Psoas muscle (tissue), 8 donors: ENCODE data around the gene CDO1. TPM values are rescaled to one million over a fixed set of nuclear protein-coding genes. Genes with fewer than 3 reads are reported as not detected.

ENCODE experiments used
- ATAC-seq, 4 donors: fragments of 200-7000 bp; cut with Tn5 transposase; one replicate each; pipeline ENCODE4 v1.9.1; 2020; ENCODE audit warnings: moderate library complexity in 3 of 4, mild to moderate bottlenecking in 2 of 4
- DNase-seq, 2 donors: peaks; one replicate each; pipeline ENCODE4 v3.0.0-alpha.2; 2020
- H3K27ac ChIP-seq: fragments of 200-600 bp; one replicate; pipeline ENCODE4 v1.8.0; 2022
- H3K27me3 ChIP-seq, 3 donors: fragments of 200-600 bp in 1 of 3; one replicate each; pipeline versions ENCODE4 v1.6.1 to v1.8.0; 2013 to 2022; ENCODE audit warnings: low read length in 2 of 3, mild to moderate bottlenecking in 2 of 3, moderate library complexity in 1 of 3; ENCODE audit not compliant: insufficient read depth in 3 of 3
- H3K36me3 ChIP-seq, 2 donors: fragments of 200-600 bp in 1 of 2; one replicate each; pipeline versions ENCODE4 v1.6.1 to v1.8.0; 2013 to 2022; ENCODE audit warnings: low read depth in 1 of 2, mild to moderate bottlenecking in 1 of 2, moderate library complexity in 1 of 2; ENCODE audit not compliant: insufficient read depth in 1 of 2
- H3K4me1 ChIP-seq: fragments of 200-600 bp; one replicate; pipeline ENCODE4 v1.8.0; 2022
- H3K4me3 ChIP-seq: fragments of 200-600 bp; one replicate; pipeline ENCODE4 v1.8.0; 2022; ENCODE audit warnings: mild to moderate bottlenecking
- H3K9me3 ChIP-seq: fragments of 200-600 bp; one replicate; pipeline ENCODE4 v1.8.0; 2022
- WGBS, 3 donors: extraction: QIAGEN DNeasy Blood & Tissue Kit; methylation state at CpG; one replicate each; pipeline versions ENCODE4 v1.1.6 to v1.1.7; 2013; 5-methylcytosine and 5-hydroxymethylcytosine counted together
- intact Hi-C, 2 donors: fragments of 100-400 bp; cut with DNase I; formaldehyde crosslinking; loops; one replicate each; pipeline versions ENCODE4 v1.11.0 to v1.14.2; 2022
- polyA plus RNA-seq, 3 donors: library from polyadenylated mRNA; stranded (reverse); fragments of 200-250 nt; gene quantifications; one replicate each; pipeline ENCODE4 v1.2.3, GENCODE V29; 2013
- total RNA-seq, 4 donors: library from RNA; stranded (reverse); fragmentation: NEBNext Ultra II Directional in 2 of 4; extraction: Animal tissue kit (Norgen Biotek cat#: 25700) in 2 of 4; gene quantifications; one replicate each; pipeline versions ENCODE4 v1.2.1 to v1.2.4, GENCODE V29; 2021 to 2023
- TF ChIP-seq, protein P1 (sequence below): fragments of 200-600 bp; IDR thresholded peaks from one replicate; pipeline ENCODE4 v1.8.0; 2022; ENCODE audit warnings: antibody characterized with exemption
- donor health status: healthy with polysubstance abuse.
- donor health status: DM: no; HTN: no; CAD: no; lungs with moderate emphysema.
- donor health status: Bipolar disorder and iron deficiency.
- donor health status: healthy.
- donor health status: DM: yes; HTN: yes; CAD: no.
- donor health status: DM: no; HTN: no; CAD: no.
- donor health status: DM: no; HTN: no; CAD: no.
- donor health status: DM: yes; HTN: yes; CAD: no.

CDO1 gene
- total and polyA plus RNA-seq, 7 donors: 1.0 to 5.2 (median 2.7) TPM

DNA sequence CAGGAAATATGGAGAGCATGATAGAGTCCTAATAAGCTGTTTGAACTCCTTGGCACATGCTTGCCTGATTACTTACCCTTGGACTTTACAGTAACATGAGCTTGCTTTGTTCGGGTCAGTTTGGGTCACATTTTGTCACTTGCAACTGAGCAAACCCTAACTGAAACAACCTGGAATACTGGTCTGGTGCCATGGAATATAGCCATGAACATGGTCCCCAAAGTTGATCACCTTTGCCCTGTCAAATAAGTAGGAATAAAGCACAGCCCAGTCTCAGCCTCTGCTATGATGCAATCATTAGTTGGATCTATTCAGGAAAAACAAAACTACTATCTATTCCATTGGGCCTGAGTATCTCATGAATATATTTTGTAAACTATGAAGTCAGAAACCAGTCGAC is 18.2 kb downstream of the CDO1 start:
- ATAC-seq: peak in 1 of 4 donors; percentile 44

DNA sequence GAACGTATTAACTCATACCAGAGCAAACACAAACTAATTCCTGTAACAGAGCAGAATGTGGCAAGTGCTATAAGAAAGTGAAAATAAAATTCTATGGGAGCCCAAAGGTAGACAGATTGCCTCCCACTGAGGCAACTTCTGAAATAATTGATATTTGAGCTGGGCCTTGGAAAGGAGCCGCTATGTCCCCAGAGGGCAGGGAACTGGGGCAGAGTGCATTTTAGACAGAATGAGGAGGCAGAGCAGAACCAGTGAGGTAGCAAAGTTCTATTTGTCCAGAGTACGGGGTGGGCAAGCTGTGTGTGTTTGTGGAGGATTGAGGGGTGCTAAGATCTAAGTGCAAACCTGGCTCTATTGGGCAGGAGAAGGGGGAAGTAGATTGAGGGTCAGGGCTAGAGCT is 19.8 kb downstream of the CDO1 start:
- TF ChIP-seq, protein P1, sequence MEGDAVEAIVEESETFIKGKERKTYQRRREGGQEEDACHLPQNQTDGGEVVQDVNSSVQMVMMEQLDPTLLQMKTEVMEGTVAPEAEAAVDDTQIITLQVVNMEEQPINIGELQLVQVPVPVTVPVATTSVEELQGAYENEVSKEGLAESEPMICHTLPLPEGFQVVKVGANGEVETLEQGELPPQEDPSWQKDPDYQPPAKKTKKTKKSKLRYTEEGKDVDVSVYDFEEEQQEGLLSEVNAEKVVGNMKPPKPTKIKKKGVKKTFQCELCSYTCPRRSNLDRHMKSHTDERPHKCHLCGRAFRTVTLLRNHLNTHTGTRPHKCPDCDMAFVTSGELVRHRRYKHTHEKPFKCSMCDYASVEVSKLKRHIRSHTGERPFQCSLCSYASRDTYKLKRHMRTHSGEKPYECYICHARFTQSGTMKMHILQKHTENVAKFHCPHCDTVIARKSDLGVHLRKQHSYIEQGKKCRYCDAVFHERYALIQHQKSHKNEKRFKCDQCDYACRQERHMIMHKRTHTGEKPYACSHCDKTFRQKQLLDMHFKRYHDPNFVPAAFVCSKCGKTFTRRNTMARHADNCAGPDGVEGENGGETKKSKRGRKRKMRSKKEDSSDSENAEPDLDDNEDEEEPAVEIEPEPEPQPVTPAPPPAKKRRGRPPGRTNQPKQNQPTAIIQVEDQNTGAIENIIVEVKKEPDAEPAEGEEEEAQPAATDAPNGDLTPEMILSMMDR: no peak
- H3K27ac ChIP-seq: no peak overlapping the region
- intact Hi-C loops: no loop called here
- 78 to 86% (median 82%) methylated on average over 3 of the region's 3 CpGs for WGBS, 3 donors
- H3K4me1 ChIP-seq: no peaks in the 10 kb centered on the region
- no peaks in the 10 kb centered on the region for H3K27me3 ChIP-seq
- H3K36me3 ChIP-seq: no peaks in the 10 kb centered on the region
- no peak overlapping the region for H3K4me3 ChIP-seq
- DNase-seq: no peak
- no peak for ATAC-seq
- no peaks in the 10 kb centered on the region for H3K9me3 ChIP-seq

More for the DNA sequence above, 18.2 kb downstream of the CDO1 start:
- Histone ChIP-seq H3K27me3 (no peaks in the 10 kb centered on the region), H3K27ac (no peak overlapping the region), H3K9me3 (no peaks in the 10 kb centered on the region), H3K4me1 (no peaks in the 10 kb centered on the region), H3K36me3 (no peaks in the 10 kb centered on the region), H3K4me3 (no peak overlapping the region)
- 52 to 58% (median 56%) methylated on average over 2 of the region's 2 CpGs for WGBS, 3 donors
- TF ChIP-seq, protein P1: no peak
- DNase-seq: no peak
- intact Hi-C loops: no loop called here

DNA sequence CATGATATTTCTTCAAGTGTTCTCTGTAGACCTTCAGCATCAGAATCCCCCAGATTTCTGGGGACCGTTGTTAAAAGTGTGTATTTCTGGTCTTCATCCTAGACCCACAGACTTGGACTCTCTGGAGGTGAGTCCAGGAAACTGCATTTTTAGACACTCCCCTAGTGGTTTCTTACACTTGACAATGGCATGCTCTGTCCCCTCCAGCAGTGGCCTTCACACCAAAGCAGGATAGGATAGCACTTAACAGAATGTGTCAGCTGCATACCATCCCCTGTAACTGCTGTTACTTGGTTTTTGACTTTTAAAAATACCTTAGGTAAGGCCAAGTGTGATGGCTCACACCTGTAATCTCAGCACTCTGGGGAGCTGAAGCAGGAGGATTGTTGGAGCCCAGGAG is 20.8 kb downstream of the CDO1 start:
- WGBS, 3 donors: 85 to 100% (median 89%) methylated on average over 1 of the region's 1 CpG
- no peaks in the 10 kb centered on the region for H3K9me3 ChIP-seq
- intact Hi-C loops: no loop called here
- no peak overlapping the region for H3K27ac ChIP-seq
- no peak for ATAC-seq
- H3K4me3 ChIP-seq: no peak overlapping the region
- no peaks in the 10 kb centered on the region for H3K4me1 ChIP-seq
- TF ChIP-seq, protein P1: no peak
- no peak for DNase-seq
- peaks cover 0 to 2% (median 0%) of the 10 kb centered on the region in 3 donors for H3K27me3 ChIP-seq
- no peaks in the 10 kb centered on the region for H3K36me3 ChIP-seq

DNA sequence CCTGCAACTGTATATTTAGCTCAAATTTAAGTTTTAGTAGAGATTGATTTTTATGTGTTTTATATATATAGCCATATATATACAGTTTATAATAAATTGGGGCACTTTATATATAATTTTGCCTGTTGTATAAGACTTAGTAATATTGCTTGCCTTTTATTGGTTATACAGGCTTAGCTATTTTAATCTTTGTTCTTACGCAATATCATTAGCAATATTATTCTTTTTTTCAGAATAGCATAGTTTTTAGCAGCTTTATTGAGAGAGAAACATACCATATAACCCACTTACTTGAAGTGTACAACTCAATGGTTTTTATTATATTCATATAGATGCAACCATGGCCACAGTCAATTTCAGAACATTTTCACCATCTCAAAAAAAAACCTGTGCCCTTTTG is 28.0 kb downstream of the CDO1 start:
- no peak overlapping the region for H3K4me3 ChIP-seq
- TF ChIP-seq, protein P1: no peak
- DNase-seq (no peak), ATAC-seq (no peak)
- H3K36me3 ChIP-seq: no peaks in the 10 kb centered on the region
- no peaks in the 10 kb centered on the region for H3K4me1 ChIP-seq
- intact Hi-C loops: no loop called here
- WGBS, 3 donors: 94 to 100% (median 98%) methylated on average over 1 of the region's 1 CpG
- no peaks in the 10 kb centered on the region for H3K9me3 ChIP-seq
- H3K27me3 ChIP-seq: peaks cover 0 to 2% (median 0%) of the 10 kb centered on the region in 3 donors
- no peak overlapping the region for H3K27ac ChIP-seq

DNA sequence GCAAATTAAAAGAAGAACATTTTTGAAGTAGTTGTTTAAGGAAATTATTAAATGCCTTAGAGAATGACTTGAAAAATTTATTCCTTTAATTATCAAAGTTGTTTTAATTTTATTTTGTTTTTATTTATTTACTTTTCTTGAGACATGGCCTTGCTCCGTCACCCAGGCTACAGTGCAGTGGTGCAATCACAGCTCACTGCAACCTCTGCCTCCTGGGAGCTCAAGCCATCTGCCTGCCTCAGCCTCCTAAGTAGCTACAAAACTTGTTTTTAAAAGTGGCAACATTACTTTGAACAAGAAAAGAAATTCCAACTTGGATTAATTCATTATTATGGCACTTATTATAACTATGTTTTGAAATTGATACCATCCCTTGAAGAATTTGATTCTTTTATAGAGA is 29.0 kb downstream of the CDO1 start:
- Histone ChIP-seq H3K9me3 (no peaks in the 10 kb centered on the region), H3K27me3 (peaks cover 0 to 2% (median 0%) of the 10 kb centered on the region in 3 donors), H3K4me1 (no peaks in the 10 kb centered on the region), H3K36me3 (no peaks in the 10 kb centered on the region), H3K4me3 (no peak overlapping the region), H3K27ac (no peak overlapping the region)
- DNase-seq (no peak), ATAC-seq (no peak)
- intact Hi-C loops: no loop called here
- 22 to 72% (median 53%) methylated on average over 1 of the region's 1 CpG for WGBS, 3 donors
- TF ChIP-seq, protein P1: no peak
